ENCODE results near the gene TREML1. TPM values are rescaled to one million over a fixed set of nuclear protein-coding genes. Genes with fewer than 3 reads are reported as not detected.

TREML1 gene
- total and polyA plus RNA-seq, 7 donors, result 0.48 to 3.3 TPM; not detected in 5

DNA sequence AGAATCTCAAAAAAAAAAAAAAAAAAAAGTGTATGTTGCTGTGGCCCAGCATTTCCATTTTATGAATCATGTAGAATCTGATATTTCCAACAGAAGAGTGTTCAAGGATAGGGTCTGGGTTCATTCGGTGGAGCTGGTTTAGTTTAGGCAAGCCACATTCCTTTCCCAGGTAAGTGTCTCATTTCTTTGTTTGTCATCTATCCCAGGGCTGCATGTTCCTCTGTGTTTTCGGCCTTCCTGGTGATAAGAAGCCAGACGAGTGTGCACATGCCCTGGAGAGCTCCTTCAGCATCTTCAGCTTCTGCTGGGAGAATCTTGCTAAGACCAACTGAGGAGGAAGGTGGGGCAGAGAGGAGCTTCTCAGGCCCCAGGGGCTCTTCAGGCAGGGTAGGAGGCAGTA, 43.1 kb downstream of the TREML1 start:
- TF ChIP-seq POLR2A (IDR thresholded peaks at IDR 0.05), result no peak
- intact Hi-C loops (cut with DNase I), result no loop called here
- no peak for DNase-seq
- Histone ChIP-seq H3K27ac (no peak overlapping the region), H3K9me3 (no peaks in the 10 kb centered on the region), H3K4me3 (no peak overlapping the region), H3K36me3 (no peaks in the 10 kb centered on the region), H3K27me3 (no peaks in the 10 kb centered on the region), H3K4me1 (no peaks in the 10 kb centered on the region)
- 93 to 94% methylated on average over 3 of the region's 3 CpGs for WGBS, 2 donors

GRCh38 chr6:41103847-41104246, 50.3 kb downstream of the TREML1 start:
- no peaks in the 10 kb centered on the region for H3K4me1 ChIP-seq
- 86 to 91% methylated on average over 3 of the region's 3 CpGs for WGBS, 2 donors
- TF ChIP-seq POLR2A (IDR thresholded peaks at IDR 0.05) (no peak), EP300 (IDR thresholded peaks at IDR 0.05) (no peak), POLR2AphosphoS5 (IDR thresholded peaks at IDR 0.05) (no peak)
- H3K4me3 ChIP-seq, result no peak overlapping the region
- no peak for DNase-seq
- no peak overlapping the region for H3K27ac ChIP-seq
- intact Hi-C loops (cut with DNase I), result no loop called here
- H3K27me3 ChIP-seq, result no peaks in the 10 kb centered on the region
- H3K9me3 ChIP-seq, result no peaks in the 10 kb centered on the region
- peaks cover 0 to 22% (median 5%) of the 10 kb centered on the region in 4 donors for H3K36me3 ChIP-seq

- no peaks in the 10 kb centered on the region for H3K9me3 ChIP-seq
- peaks cover 9 to 52% (median 14%) of the 10 kb centered on the region in 4 donors for H3K36me3 ChIP-seq
- TF ChIP-seq CTCF (IDR thresholded peaks at IDR 0.05) (no peak), POLR2A (IDR thresholded peaks at IDR 0.05) (no peak), POLR2AphosphoS5 (IDR thresholded peaks at IDR 0.05) (no peak), EP300 (IDR thresholded peaks at IDR 0.05) (no peak)
- H3K27me3 ChIP-seq, result no peaks in the 10 kb centered on the region
- H3K4me3 ChIP-seq, result no peak overlapping the region
- no peaks in the 10 kb centered on the region for H3K4me1 ChIP-seq
- intact Hi-C loops (cut with DNase I), result no loop called here
- no peak for DNase-seq
- no peak overlapping the region for H3K27ac ChIP-seq
- 81 to 95% methylated on average over 42 of the region's 42 CpGs for WGBS, 2 donors
Measured at GRCh38 chr6:41100871-41101287, 53.3 kb downstream of the TREML1 start.

Other genes starting within 250 kb of the TREML1 start
- gene UNC5CL, start 115.1 kb downstream of the TREML1 start, total RNA-seq, result 1 to 10 TPM in 2 of 4 donors, under 1 TPM in 2; 0.36 to 1.8 (median 0.82) TPM
- 1 to 10 TPM in 2 of 3 donors, under 1 TPM in 1; 0.46 to 6.0 (median 1.2) TPM for gene UNC5CL, start 115.1 kb downstream of the TREML1 start, polyA plus RNA-seq
- not detected for gene TSPO2, start 111.9 kb downstream of the TREML1 start, total RNA-seq
- gene TSPO2, start 111.9 kb downstream of the TREML1 start, polyA plus RNA-seq, result under 1 TPM in 1 of 3 donors, not detected in 2; 0.48 TPM
- gene APOBEC2, start 101.1 kb downstream of the TREML1 start, total RNA-seq, result 1 to 10 TPM in 1 of 4 donors, under 1 TPM in 3; 0.66 to 1.1 (median 0.70) TPM
- under 1 TPM in 1 of 3 donors, not detected in 2; 0.20 TPM for gene APOBEC2, start 101.1 kb downstream of the TREML1 start, polyA plus RNA-seq
- gene OARD1, start 82.0 kb downstream of the TREML1 start, total RNA-seq, result 10 to 100 TPM; 14.0 to 26.0 (median 17.0) TPM
- 10 to 100 TPM; 37.8 to 54.8 (median 53.5) TPM for gene OARD1, start 82.0 kb downstream of the TREML1 start, polyA plus RNA-seq
- gene NFYA, start 81.4 kb downstream of the TREML1 start, total RNA-seq, result 10 to 100 TPM in 3 of 4 donors, 1 to 10 TPM in 1; 7.6 to 12.1 (median 10.9) TPM
- 10 to 100 TPM in 1 of 3 donors, 1 to 10 TPM in 2; 7.4 to 12.8 (median 7.8) TPM for gene NFYA, start 81.4 kb downstream of the TREML1 start, polyA plus RNA-seq
- 1 to 10 TPM in 3 of 4 donors, not detected in 1; 1.6 to 3.6 (median 3.3) TPM for gene TREM2, start 8.8 kb upstream of the TREML1 start, total RNA-seq
- gene TREM2, start 8.8 kb upstream of the TREML1 start, polyA plus RNA-seq, result 1 to 10 TPM in 2 of 3 donors, under 1 TPM in 1; 0.83 to 7.4 (median 4.2) TPM
- not detected for gene TREML2, start 46.8 kb upstream of the TREML1 start, total RNA-seq
- gene TREML2, start 46.8 kb upstream of the TREML1 start, polyA plus RNA-seq, result 1 to 10 TPM in 1 of 3 donors, not detected in 2; 3.7 TPM
- not detected for gene TREML4, start 74.0 kb upstream of the TREML1 start, total RNA-seq
- under 1 TPM in 1 of 3 donors, not detected in 2; 0.22 TPM for gene TREML4, start 74.0 kb upstream of the TREML1 start, polyA plus RNA-seq
- gene TREM1, start 132.3 kb upstream of the TREML1 start, total RNA-seq, result 1 to 10 TPM in 3 of 4 donors, under 1 TPM in 1; 0.36 to 3.5 (median 2.0) TPM
- gene TREM1, start 132.3 kb upstream of the TREML1 start, polyA plus RNA-seq, result 1 to 10 TPM in 2 of 3 donors, under 1 TPM in 1; 0.74 to 6.0 (median 1.8) TPM
- not detected for gene NCR2, start 181.3 kb upstream of the TREML1 start, total RNA-seq
- under 1 TPM in 1 of 3 donors, not detected in 2; 0.20 TPM for gene NCR2, start 181.3 kb upstream of the TREML1 start, polyA plus RNA-seq

Data from sigmoid colon (tissue), 7 donors.